GM12872 (cell line): Measurements from ENCODE around the gene ZNF483.

Experiments used
- TF ChIP-seq, protein P1 (sequence below): IDR thresholded peaks from 3 replicates; pipeline ENCODE4 v1.5.1; 2011; ENCODE audit warnings: low read depth, mild to moderate bottlenecking, low read length, moderate library complexity; ENCODE audit not compliant: insufficient read depth

ZNF483 gene

GRCh38 chr9:111525056-111525977 lies at the start of gene ZNF483:
TSS of gene ZNF483 (plus strand) at chr9:111525179. CDS start at chr9:111527396, 2,217 bp downstream.
- TF ChIP-seq, protein P1, sequence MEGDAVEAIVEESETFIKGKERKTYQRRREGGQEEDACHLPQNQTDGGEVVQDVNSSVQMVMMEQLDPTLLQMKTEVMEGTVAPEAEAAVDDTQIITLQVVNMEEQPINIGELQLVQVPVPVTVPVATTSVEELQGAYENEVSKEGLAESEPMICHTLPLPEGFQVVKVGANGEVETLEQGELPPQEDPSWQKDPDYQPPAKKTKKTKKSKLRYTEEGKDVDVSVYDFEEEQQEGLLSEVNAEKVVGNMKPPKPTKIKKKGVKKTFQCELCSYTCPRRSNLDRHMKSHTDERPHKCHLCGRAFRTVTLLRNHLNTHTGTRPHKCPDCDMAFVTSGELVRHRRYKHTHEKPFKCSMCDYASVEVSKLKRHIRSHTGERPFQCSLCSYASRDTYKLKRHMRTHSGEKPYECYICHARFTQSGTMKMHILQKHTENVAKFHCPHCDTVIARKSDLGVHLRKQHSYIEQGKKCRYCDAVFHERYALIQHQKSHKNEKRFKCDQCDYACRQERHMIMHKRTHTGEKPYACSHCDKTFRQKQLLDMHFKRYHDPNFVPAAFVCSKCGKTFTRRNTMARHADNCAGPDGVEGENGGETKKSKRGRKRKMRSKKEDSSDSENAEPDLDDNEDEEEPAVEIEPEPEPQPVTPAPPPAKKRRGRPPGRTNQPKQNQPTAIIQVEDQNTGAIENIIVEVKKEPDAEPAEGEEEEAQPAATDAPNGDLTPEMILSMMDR: no peak

GRCh38 chr9:111475195-111475594 lies 49.8 kb upstream of the ZNF483 start:
- TF ChIP-seq, protein P1: no peak

DNA sequence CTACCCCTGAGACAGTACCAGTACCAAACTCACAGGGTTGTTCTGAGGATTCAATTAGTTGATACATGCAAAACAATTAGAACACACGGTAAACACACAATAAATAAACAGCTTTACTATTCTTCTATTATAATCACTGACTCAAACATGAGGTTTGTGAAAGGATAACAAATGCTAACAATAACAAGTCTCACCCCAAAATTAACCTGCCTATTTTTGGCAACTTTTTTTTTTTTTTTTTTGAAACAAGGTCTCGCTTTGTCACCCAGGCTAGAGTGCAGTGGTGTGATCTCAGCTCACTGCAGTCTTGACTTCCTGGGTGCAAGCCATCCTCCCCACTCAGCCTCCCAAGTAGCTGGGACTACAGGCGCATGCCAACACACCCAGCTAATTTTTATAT lies 47.3 kb upstream of the ZNF483 start:
- TF ChIP-seq, protein P1: no peak

- TF ChIP-seq, protein P1: no peak
These were observed 42.9 kb upstream of the ZNF483 start for GRCh38 chr9:111481885-111482636.

DNA sequence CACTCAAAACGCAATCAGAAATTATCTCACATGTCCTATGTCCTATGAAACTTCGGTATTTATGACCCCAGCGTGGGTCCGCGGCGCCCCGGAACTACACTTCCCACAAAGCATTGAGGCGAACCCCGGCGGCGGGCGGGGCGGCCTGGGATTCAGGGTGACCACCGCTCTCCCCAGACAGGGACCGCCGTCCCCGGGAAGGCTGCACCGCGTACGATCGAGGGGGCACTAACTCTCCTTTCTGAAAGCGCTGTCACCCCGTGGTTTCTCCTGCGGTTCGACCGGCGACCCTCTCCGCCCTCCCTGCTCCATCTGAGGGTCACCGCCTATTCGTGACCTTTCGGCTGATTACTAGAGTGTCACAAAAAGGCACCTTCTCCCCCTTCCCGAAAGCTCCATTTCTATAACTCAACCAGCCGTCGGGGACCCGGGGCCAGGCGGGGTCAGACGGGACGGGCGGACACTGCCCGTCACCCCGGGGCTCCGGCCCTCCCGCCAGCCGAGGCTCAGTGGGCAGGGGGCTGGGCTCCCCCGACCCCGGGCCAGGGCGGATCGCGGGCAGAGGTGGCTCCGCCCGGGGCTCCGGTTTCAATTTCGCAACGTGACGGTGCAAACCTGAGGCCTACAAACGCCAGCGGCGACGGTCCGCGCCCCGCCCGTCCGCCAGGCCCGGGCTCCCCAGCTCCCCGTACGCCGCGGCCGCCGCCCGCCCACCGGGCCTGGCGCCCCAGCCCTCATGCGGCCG lies 42.1 kb upstream of the ZNF483 start:
- TF ChIP-seq, protein P1: no peak

DNA sequence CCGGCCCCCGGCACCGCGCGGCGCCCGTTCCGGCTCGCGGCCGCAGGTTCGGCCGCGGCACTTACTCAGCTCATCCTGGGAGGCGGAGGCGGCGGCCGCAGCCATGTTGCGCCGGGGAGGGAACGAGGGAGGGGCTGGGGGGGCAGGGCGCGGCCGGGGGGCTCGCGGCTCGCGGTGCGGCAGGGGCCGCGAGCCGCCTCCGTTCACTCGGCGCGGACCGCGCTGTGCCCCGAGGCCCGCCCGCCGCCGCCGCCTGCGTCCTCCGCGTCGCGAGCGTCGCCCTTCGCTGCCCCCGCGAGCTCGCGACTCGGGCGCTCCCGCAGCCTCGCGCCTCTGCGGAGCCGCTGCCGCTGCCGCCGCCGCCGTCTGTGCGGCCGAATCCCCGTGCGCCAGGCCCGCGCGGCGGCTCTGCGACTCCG lies 41.5 kb upstream of the ZNF483 start:
- TF ChIP-seq, protein P1: no peak
